Ishikawa (cell line): ENCODE results near the gene RNF181.

Experiments used
- CEBPB ChIP-seq: IDR thresholded peaks from 2 replicates; pipeline ENCODE4 v1.6.1; 2012
- EP300 ChIP-seq: IDR thresholded peaks from 2 replicates; pipeline ENCODE4 v1.6.1; 2012; ENCODE audit warnings: borderline replicate concordance
- NFIC ChIP-seq: IDR thresholded peaks from 2 replicates; pipeline ENCODE4 v1.6.1; 2012
- RAD21 ChIP-seq: IDR thresholded peaks from 2 replicates; pipeline ENCODE4 v1.6.1; 2012; ENCODE audit warnings: low read depth
- TCF12 ChIP-seq: IDR thresholded peaks from 2 replicates; pipeline ENCODE4 v1.6.1; 2012; ENCODE audit warnings: low read depth
- YY1 ChIP-seq: IDR thresholded peaks from 2 replicates; pipeline ENCODE4 v1.6.1; 2012; ENCODE audit warnings: low read depth
- TF ChIP-seq, protein P1 (sequence below): IDR thresholded peaks from 2 replicates; pipeline ENCODE4 v1.6.1; 2012; ENCODE audit warnings: low read depth, mild to moderate bottlenecking
- TF ChIP-seq, protein P2 (sequence below): IDR thresholded peaks from 2 replicates; pipeline ENCODE4 v1.6.1; 2012

GRCh38 chr2:85584354-85584856 lies 11.1 kb upstream of the RNF181 start, which contains the start of gene VAMP5:
- TF ChIP-seq, protein P1, sequence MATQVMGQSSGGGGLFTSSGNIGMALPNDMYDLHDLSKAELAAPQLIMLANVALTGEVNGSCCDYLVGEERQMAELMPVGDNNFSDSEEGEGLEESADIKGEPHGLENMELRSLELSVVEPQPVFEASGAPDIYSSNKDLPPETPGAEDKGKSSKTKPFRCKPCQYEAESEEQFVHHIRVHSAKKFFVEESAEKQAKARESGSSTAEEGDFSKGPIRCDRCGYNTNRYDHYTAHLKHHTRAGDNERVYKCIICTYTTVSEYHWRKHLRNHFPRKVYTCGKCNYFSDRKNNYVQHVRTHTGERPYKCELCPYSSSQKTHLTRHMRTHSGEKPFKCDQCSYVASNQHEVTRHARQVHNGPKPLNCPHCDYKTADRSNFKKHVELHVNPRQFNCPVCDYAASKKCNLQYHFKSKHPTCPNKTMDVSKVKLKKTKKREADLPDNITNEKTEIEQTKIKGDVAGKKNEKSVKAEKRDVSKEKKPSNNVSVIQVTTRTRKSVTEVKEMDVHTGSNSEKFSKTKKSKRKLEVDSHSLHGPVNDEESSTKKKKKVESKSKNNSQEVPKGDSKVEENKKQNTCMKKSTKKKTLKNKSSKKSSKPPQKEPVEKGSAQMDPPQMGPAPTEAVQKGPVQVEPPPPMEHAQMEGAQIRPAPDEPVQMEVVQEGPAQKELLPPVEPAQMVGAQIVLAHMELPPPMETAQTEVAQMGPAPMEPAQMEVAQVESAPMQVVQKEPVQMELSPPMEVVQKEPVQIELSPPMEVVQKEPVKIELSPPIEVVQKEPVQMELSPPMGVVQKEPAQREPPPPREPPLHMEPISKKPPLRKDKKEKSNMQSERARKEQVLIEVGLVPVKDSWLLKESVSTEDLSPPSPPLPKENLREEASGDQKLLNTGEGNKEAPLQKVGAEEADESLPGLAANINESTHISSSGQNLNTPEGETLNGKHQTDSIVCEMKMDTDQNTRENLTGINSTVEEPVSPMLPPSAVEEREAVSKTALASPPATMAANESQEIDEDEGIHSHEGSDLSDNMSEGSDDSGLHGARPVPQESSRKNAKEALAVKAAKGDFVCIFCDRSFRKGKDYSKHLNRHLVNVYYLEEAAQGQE, result no peak
- TF ChIP-seq, protein P2, sequence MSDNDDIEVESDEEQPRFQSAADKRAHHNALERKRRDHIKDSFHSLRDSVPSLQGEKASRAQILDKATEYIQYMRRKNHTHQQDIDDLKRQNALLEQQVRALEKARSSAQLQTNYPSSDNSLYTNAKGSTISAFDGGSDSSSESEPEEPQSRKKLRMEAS, result no peak
- TF ChIP-seq EP300 (no peak), RAD21 (no peak), TCF12 (no peak), NFIC (no peak), YY1 (no peak), CEBPB (no peak)
